ENCODE data around the gene NUPR1.
"Not testable (repeated sequence)": the region's sequence is repeated elsewhere in the genome, so short reads cannot be mapped to it uniquely, and the experiment has no call there.

Gene NUPR1

DNA sequence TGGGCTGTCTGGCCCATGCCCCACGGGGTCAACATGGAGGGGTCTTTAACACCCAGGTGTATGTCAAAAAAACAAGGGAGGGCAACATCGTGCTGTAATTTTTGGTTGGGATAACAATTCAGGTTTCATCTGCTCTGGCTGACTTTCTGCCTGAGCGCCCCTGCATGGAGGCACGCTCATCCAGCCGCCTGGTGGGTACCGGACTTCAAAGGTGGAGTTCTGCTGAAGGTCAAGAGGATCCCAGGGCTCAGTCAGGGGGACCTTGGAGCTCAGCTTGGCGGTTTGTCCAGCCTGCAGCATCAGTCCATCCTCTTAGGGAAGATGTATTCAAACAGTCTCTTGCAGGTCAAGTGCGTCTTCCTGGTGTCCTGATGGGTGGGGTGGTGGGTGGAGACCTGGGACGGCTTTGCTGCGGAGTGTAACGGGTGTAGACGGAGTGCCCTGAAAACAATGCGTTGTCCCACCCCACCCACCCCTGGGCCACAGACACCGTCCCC lies 9.6 kb upstream of the NUPR1 start:
- Histone ChIP-seq H4K20me1 (ENCODE audit: insufficient read depth, low read length, poor library complexity, severe bottlenecking) (no peaks in the 10 kb centered on the region), H3K4me3 (ENCODE audit: low read length, poor library complexity, severe bottlenecking) (no peak overlapping the region), H3K27me3 (ENCODE audit: insufficient read depth, low read length, poor library complexity, severe bottlenecking) (no peaks in the 10 kb centered on the region), H3F3A (ENCODE audit: low read depth) (no peaks in the 10 kb centered on the region), H3K36me3 (ENCODE audit: insufficient read depth, low read length) (no peaks in the 10 kb centered on the region), H3K4me1 (ENCODE audit: insufficient read depth, low read length, poor library complexity, severe bottlenecking) (no peaks in the 10 kb centered on the region), H3K79me2 (ENCODE audit: insufficient read depth, low read length) (no peaks in the 10 kb centered on the region), H3K9ac (ENCODE audit: low read depth, low read length, poor library complexity, severe bottlenecking) (no peak overlapping the region), H3K4me2 (ENCODE audit: low read depth, low read length, poor library complexity, severe bottlenecking) (no peak overlapping the region), H3K9me2 (replicated peaks; ENCODE audit: low read depth, low read length) (no peaks in the 10 kb centered on the region), H3K9me3 (ENCODE audit: insufficient read depth, low read depth, low read length) (no peaks in the 10 kb centered on the region), H2AFZ (ENCODE audit: low read length) (no peak overlapping the region)
- TF ChIP-seq EZH2phosphoT487 (IDR thresholded peaks at IDR 0.05; ENCODE audit: borderline replicate concordance): no peak
- TF ChIP-seq, protein P1, sequence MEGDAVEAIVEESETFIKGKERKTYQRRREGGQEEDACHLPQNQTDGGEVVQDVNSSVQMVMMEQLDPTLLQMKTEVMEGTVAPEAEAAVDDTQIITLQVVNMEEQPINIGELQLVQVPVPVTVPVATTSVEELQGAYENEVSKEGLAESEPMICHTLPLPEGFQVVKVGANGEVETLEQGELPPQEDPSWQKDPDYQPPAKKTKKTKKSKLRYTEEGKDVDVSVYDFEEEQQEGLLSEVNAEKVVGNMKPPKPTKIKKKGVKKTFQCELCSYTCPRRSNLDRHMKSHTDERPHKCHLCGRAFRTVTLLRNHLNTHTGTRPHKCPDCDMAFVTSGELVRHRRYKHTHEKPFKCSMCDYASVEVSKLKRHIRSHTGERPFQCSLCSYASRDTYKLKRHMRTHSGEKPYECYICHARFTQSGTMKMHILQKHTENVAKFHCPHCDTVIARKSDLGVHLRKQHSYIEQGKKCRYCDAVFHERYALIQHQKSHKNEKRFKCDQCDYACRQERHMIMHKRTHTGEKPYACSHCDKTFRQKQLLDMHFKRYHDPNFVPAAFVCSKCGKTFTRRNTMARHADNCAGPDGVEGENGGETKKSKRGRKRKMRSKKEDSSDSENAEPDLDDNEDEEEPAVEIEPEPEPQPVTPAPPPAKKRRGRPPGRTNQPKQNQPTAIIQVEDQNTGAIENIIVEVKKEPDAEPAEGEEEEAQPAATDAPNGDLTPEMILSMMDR (conservative IDR thresholded peaks at IDR 0.05; ENCODE audit: low read length): no peak

DNA sequence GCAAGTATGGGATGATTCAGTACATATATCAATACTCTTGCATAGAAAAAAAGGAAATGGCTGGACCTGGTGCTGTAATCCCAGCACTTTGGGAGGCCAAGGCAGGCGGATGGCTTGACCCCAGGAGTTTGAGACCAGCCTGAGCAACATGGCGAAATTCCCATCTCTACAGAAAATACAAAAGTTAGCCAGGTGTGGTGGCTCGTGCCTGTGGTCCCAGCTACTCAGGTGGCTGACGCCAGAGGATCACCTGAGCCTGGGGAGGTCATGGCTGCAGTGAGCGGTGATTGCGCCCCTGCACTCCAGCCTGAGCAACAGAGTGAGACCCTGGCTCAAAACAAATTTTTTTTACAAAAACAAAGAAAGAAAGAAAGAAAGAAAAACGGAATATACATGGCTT lies 7.9 kb upstream of the NUPR1 start:
- Histone ChIP-seq H3K4me2 (ENCODE audit: low read depth, low read length, poor library complexity, severe bottlenecking) (no peak overlapping the region), H3K9me3 (ENCODE audit: insufficient read depth, low read depth, low read length) (no peaks in the 10 kb centered on the region), H3K4me1 (ENCODE audit: insufficient read depth, low read length, poor library complexity, severe bottlenecking) (no peaks in the 10 kb centered on the region), H3K4me3 (ENCODE audit: low read length, poor library complexity, severe bottlenecking) (no peak overlapping the region), H3F3A (ENCODE audit: low read depth) (no peaks in the 10 kb centered on the region), H3K9me2 (replicated peaks; ENCODE audit: low read depth, low read length) (no peaks in the 10 kb centered on the region), H3K36me3 (ENCODE audit: insufficient read depth, low read length) (no peaks in the 10 kb centered on the region), H3K27me3 (ENCODE audit: insufficient read depth, low read length, poor library complexity, severe bottlenecking) (no peaks in the 10 kb centered on the region), H2AFZ (ENCODE audit: low read length) (no peak overlapping the region), H3K9ac (ENCODE audit: low read depth, low read length, poor library complexity, severe bottlenecking) (no peak overlapping the region), H4K20me1 (ENCODE audit: insufficient read depth, low read length, poor library complexity, severe bottlenecking) (no peaks in the 10 kb centered on the region), H3K79me2 (ENCODE audit: insufficient read depth, low read length) (no peaks in the 10 kb centered on the region)
- no peak for TF ChIP-seq EZH2phosphoT487 (IDR thresholded peaks at IDR 0.05; ENCODE audit: borderline replicate concordance)
- TF ChIP-seq, protein P1 (conservative IDR thresholded peaks at IDR 0.05; ENCODE audit: low read length): no peak

DNA sequence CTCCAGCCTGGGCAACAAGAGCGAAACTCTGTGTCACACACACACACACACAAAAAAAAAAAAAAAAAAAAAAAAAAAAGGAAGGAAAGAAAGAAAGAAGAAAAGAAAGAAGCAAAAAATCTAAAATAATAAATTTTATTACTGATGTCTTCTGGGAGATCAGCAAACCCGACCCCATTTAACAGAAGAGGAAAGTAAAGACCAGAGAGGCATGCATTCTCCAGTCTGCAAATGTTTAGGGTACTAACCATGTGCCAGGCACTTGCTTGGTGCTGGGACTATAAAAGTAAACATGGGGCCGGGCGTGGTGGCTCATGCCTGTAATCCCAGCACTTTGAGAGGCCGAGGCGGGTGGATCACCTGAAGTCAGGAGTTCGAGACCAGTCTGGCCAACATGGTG lies 7.2 kb upstream of the NUPR1 start:
- not testable (repeated sequence) for H4K20me1 ChIP-seq (ENCODE audit: insufficient read depth, low read length, poor library complexity, severe bottlenecking); H3K4me1 ChIP-seq (ENCODE audit: insufficient read depth, low read length, poor library complexity, severe bottlenecking); H3K79me2 ChIP-seq (ENCODE audit: insufficient read depth, low read length); H3K9me2 ChIP-seq (replicated peaks; ENCODE audit: low read depth, low read length); H3K4me2 ChIP-seq (ENCODE audit: low read depth, low read length, poor library complexity, severe bottlenecking); H3K36me3 ChIP-seq (ENCODE audit: insufficient read depth, low read length); H3K9me3 ChIP-seq (ENCODE audit: insufficient read depth, low read depth, low read length); H3K9ac ChIP-seq (ENCODE audit: low read depth, low read length, poor library complexity, severe bottlenecking); H3K4me3 ChIP-seq (ENCODE audit: low read length, poor library complexity, severe bottlenecking); H3F3A ChIP-seq (ENCODE audit: low read depth); H2AFZ ChIP-seq (ENCODE audit: low read length); H3K27me3 ChIP-seq (ENCODE audit: insufficient read depth, low read length, poor library complexity, severe bottlenecking)

DNA sequence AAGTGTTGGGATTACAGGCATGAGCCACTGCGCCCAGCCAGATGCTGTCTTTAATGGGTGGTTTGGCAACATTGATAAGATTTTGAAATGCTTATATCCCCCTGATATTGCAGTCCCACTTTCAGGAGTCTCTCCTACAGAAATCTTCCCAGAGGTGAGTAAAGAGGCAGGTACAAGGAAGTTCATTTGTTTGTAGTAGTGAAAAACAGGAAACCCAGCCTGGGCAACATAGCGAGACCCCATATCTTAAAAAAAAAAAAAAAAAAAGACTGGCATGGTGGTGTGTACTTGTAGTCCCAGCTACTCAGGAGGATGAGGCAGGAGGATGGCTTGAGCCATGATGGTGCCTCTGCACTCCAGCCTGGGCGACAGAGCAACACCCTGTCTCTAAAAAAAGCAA lies 6.2 kb upstream of the NUPR1 start:
- H3K9ac ChIP-seq (ENCODE audit: low read depth, low read length, poor library complexity, severe bottlenecking): no peak overlapping the region
- no peak overlapping the region for H2AFZ ChIP-seq (ENCODE audit: low read length)
- no peaks in the 10 kb centered on the region for H3K79me2 ChIP-seq (ENCODE audit: insufficient read depth, low read length)
- H3K36me3 ChIP-seq (ENCODE audit: insufficient read depth, low read length): no peaks in the 10 kb centered on the region
- H4K20me1 ChIP-seq (ENCODE audit: insufficient read depth, low read length, poor library complexity, severe bottlenecking): no peaks in the 10 kb centered on the region
- no peaks in the 10 kb centered on the region for H3K4me1 ChIP-seq (ENCODE audit: insufficient read depth, low read length, poor library complexity, severe bottlenecking)
- H3K4me3 ChIP-seq (ENCODE audit: low read length, poor library complexity, severe bottlenecking): no peak overlapping the region
- no peaks in the 10 kb centered on the region for H3K9me3 ChIP-seq (ENCODE audit: insufficient read depth, low read depth, low read length)
- no peaks in the 10 kb centered on the region for H3F3A ChIP-seq (ENCODE audit: low read depth)
- H3K27me3 ChIP-seq (ENCODE audit: insufficient read depth, low read length, poor library complexity, severe bottlenecking): no peaks in the 10 kb centered on the region
- TF ChIP-seq, protein P1 (conservative IDR thresholded peaks at IDR 0.05; ENCODE audit: low read length): no peak
- no peak for TF ChIP-seq EZH2phosphoT487 (IDR thresholded peaks at IDR 0.05; ENCODE audit: borderline replicate concordance)
- H3K4me2 ChIP-seq (ENCODE audit: low read depth, low read length, poor library complexity, severe bottlenecking): no peak overlapping the region
- H3K9me2 ChIP-seq (replicated peaks; ENCODE audit: low read depth, low read length): no peaks in the 10 kb centered on the region

Measured in Loucy (cell line).